ENCODE data around the gene ARL5C.
A peak's percentile ranks its signal among the peaks of the same experiment; 100 is the strongest.

The ARL5C gene

GRCh38 chr17:39144416-39144840, 21.5 kb downstream of the ARL5C start:
- Histone ChIP-seq H3K27ac (ENCODE audit: extremely low read depth, low read depth, low read length) (no peak overlapping the region), H3K9me3 (ENCODE audit: control insufficient read depth, insufficient read depth, low read depth, low read length) (no peaks in the 10 kb centered on the region), H3K4me3 (ENCODE audit: low read depth, low read length) (no peak overlapping the region), H3K4me1 (ENCODE audit: control insufficient read depth, insufficient read depth, low read length) (no peaks in the 10 kb centered on the region), H3K36me3 (ENCODE audit: control insufficient read depth in 2 of 2, insufficient read depth in 1 of 2, low read length in 2 of 2) (no peaks in the 10 kb centered on the region)
- TF ChIP-seq ZNF600 (tag by site-specific recombination; IDR thresholded peaks at IDR 0.05): peak; percentile 23; the same call in 1 of the 2 replicates
- TF ChIP-seq, protein P1, sequence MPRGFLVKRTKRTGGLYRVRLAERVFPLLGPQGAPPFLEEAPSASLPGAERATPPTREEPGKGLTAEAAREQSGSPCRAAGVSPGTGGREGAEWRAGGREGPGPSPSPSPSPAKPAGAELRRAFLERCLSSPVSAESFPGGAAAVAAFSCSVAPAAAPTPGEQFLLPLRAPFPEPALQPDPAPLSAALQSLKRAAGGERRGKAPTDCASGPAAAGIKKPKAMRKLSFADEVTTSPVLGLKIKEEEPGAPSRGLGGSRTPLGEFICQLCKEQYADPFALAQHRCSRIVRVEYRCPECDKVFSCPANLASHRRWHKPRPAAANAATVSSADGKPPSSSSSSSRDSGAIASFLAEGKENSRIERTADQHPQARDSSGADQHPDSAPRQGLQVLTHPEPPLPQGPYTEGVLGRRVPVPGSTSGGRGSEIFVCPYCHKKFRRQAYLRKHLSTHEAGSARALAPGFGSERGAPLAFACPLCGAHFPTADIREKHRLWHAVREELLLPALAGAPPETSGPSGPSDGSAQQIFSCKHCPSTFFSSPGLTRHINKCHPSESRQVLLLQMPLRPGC (tag by site-specific recombination; IDR thresholded peaks at IDR 0.05): no peak
- ChIA-PET CTCF (interaction anchor here (0.6 to 12.4 kb wide), 7 partner anchors 9 to 162 kb away, joined by 3 to 266 read pairs (median 3); no protein-coding TSS in a partner anchor), POLR2A (interaction anchor here (0.6 kb wide), 1 partner anchor 393 kb away, joined by 7 read pairs; no protein-coding TSS in a partner anchor)

GRCh38 chr17:39143552-39144093, 22.3 kb downstream of the ARL5C start:
- POLR2A ChIA-PET: interaction anchor here (0.5 kb wide), 1 partner anchor 37 kb away, joined by 3 read pairs; no protein-coding TSS in a partner anchor
- TF ChIP-seq ZNF114 (tag by site-specific recombination; IDR thresholded peaks at IDR 0.05) (no peak), ZNF560 (tag by site-specific recombination; IDR thresholded peaks at IDR 0.05; ENCODE audit: borderline replicate concordance) (no peak), ZNF184 (tag by site-specific recombination; IDR thresholded peaks at IDR 0.05) (no peak), KLF1 (tag by site-specific recombination; IDR thresholded peaks at IDR 0.05) (no peak), ZSCAN30 (tag by site-specific recombination; IDR thresholded peaks at IDR 0.05) (no peak), ZNF2 (tag by site-specific recombination; IDR thresholded peaks at IDR 0.05) (no peak), ZFP69B (tag by site-specific recombination; IDR thresholded peaks at IDR 0.05) (peak; percentile 53; the same call in 1 of the 2 replicates), YY2 (tag by site-specific recombination; IDR thresholded peaks at IDR 0.05) (no peak), ZNF600 (tag by site-specific recombination; IDR thresholded peaks at IDR 0.05) (no peak), ZNF354C (tag by site-specific recombination; IDR thresholded peaks at IDR 0.05; ENCODE audit: borderline replicate concordance, low read depth) (no peak), ZNF423 (tag by site-specific recombination; IDR thresholded peaks at IDR 0.05) (no peak), ZNF624 (tag by site-specific recombination; IDR thresholded peaks at IDR 0.05) (no peak), ZBTB48 (tag by site-specific recombination; IDR thresholded peaks at IDR 0.05) (no peak)
- TF ChIP-seq, protein P2, sequence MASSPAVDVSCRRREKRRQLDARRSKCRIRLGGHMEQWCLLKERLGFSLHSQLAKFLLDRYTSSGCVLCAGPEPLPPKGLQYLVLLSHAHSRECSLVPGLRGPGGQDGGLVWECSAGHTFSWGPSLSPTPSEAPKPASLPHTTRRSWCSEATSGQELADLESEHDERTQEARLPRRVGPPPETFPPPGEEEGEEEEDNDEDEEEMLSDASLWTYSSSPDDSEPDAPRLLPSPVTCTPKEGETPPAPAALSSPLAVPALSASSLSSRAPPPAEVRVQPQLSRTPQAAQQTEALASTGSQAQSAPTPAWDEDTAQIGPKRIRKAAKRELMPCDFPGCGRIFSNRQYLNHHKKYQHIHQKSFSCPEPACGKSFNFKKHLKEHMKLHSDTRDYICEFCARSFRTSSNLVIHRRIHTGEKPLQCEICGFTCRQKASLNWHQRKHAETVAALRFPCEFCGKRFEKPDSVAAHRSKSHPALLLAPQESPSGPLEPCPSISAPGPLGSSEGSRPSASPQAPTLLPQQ (tag by site-specific recombination; IDR thresholded peaks at IDR 0.05): peak; percentile 66; the same call in 1 of the 2 replicates
- TF ChIP-seq, protein P3, sequence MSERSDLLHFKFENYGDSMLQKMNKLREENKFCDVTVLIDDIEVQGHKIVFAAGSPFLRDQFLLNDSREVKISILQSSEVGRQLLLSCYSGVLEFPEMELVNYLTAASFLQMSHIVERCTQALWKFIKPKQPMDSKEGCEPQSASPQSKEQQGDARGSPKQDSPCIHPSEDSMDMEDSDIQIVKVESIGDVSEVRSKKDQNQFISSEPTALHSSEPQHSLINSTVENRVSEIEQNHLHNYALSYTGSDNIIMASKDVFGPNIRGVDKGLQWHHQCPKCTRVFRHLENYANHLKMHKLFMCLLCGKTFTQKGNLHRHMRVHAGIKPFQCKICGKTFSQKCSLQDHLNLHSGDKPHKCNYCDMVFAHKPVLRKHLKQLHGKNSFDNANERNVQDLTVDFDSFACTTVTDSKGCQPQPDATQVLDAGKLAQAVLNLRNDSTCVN (tag by site-specific recombination; optimal IDR thresholded peaks at IDR 0.05): no peak
- CTCF ChIA-PET: interaction anchor here (0.5 to 12.4 kb wide), 5 partner anchors 9 to 407 kb away, joined by 3 to 266 read pairs (median 3); no protein-coding TSS in a partner anchor
- no peaks in the 10 kb centered on the region for H3K4me1 ChIP-seq (ENCODE audit: control insufficient read depth, insufficient read depth, low read length)
- no peaks in the 10 kb centered on the region for H3K9me3 ChIP-seq (ENCODE audit: control insufficient read depth, insufficient read depth, low read depth, low read length)
- H3K36me3 ChIP-seq (ENCODE audit: control insufficient read depth in 2 of 2, insufficient read depth in 1 of 2, low read length in 2 of 2): no peaks in the 10 kb centered on the region
- no peak overlapping the region for H3K4me3 ChIP-seq (ENCODE audit: low read depth, low read length)
- no peak overlapping the region for H3K27ac ChIP-seq (ENCODE audit: extremely low read depth, low read depth, low read length)

GRCh38 chr17:39141915-39142664, 23.9 kb downstream of the ARL5C start:
- Histone ChIP-seq H3K4me3 (ENCODE audit: low read depth, low read length) (no peak overlapping the region), H3K4me1 (ENCODE audit: control insufficient read depth, insufficient read depth, low read length) (no peaks in the 10 kb centered on the region), H3K9me3 (ENCODE audit: control insufficient read depth, insufficient read depth, low read depth, low read length) (no peaks in the 10 kb centered on the region), H3K36me3 (ENCODE audit: control insufficient read depth in 2 of 2, insufficient read depth in 1 of 2, low read length in 2 of 2) (no peaks in the 10 kb centered on the region), H3K27ac (ENCODE audit: extremely low read depth, low read depth, low read length) (no peak overlapping the region)
- ChIA-PET CTCF (no interaction called here), POLR2A (no interaction called here)
- no peak for TF ChIP-seq KLF7 (tag by site-specific recombination; IDR thresholded peaks at IDR 0.05; ENCODE audit: borderline replicate concordance)
- TF ChIP-seq ZNF350 (tag by site-specific recombination; IDR thresholded peaks at IDR 0.05): no peak
- TF ChIP-seq PRDM1 (tag by site-specific recombination; IDR thresholded peaks at IDR 0.05): no peak
- TF ChIP-seq ZNF621 (tag by site-specific recombination; IDR thresholded peaks at IDR 0.05): no peak
- TF ChIP-seq ZSCAN23 (tag by site-specific recombination; IDR thresholded peaks at IDR 0.05): no peak
